Neuronal stem cell (in vitro differentiated cells): ENCODE data around the gene KIFC3.

Experiments used
- DNase-seq: peaks from one replicate; pipeline ENCODE4 v3.0.0-alpha.2; 2013; ENCODE audit warnings: low spot score
- H2AFZ ChIP-seq: one replicate; pipeline ENCODE4 v1.6.1; 2013; ENCODE audit warnings: mild to moderate bottlenecking, low read length, inconsistent platforms
- H2AK5ac ChIP-seq: 2 replicates; pipeline ENCODE4 v1.6.1; 2013; ENCODE audit warnings: low read depth, mild to moderate bottlenecking, inconsistent platforms, low read length, moderate library complexity, mixed read lengths
- H2BK120ac ChIP-seq: 2 replicates; pipeline ENCODE4 v1.6.1; 2013; ENCODE audit warnings: low read depth, mild to moderate bottlenecking, inconsistent platforms, low read length, moderate library complexity, mixed read lengths
- H2BK12ac ChIP-seq: one replicate; pipeline ENCODE4 v1.6.1; 2013; ENCODE audit warnings: low read length, inconsistent platforms
- H2BK15ac ChIP-seq: 2 replicates; pipeline ENCODE4 v1.6.1; 2013; ENCODE audit warnings: mild to moderate bottlenecking, low read length, inconsistent platforms, mixed read lengths
- H2BK5ac ChIP-seq: one replicate; pipeline ENCODE4 v1.6.1; 2013; ENCODE audit warnings: inconsistent platforms, mild to moderate bottlenecking, low read length, moderate library complexity
- H3K14ac ChIP-seq: one replicate; pipeline ENCODE4 v1.6.1; 2013; ENCODE audit warnings: low read length, inconsistent platforms
- H3K18ac ChIP-seq: 2 replicates; pipeline ENCODE4 v1.6.1; 2013; ENCODE audit warnings: low read length, inconsistent platforms
- H3K23ac ChIP-seq: 2 replicates; pipeline ENCODE4 v1.6.1; 2013; ENCODE audit warnings: low read depth, mild to moderate bottlenecking, mixed read lengths, low read length, inconsistent platforms; ENCODE audit not compliant: poor library complexity
- H3K27ac ChIP-seq: replicated peaks from 3 replicates; pipeline ENCODE4 v1.5.1; 2013; ENCODE audit warnings: low read length, inconsistent platforms
- H3K27me3 ChIP-seq, 3 experiments: 2 replicates each; pipeline ENCODE4 v1.6.1; 2013; ENCODE audit warnings: low read length in 3 of 3, mild to moderate bottlenecking in 2 of 3, inconsistent platforms in 1 of 3, low read depth in 1 of 3, mixed read lengths in 1 of 3, moderate library complexity in 1 of 3; ENCODE audit not compliant: control insufficient read depth in 3 of 3, insufficient read depth in 3 of 3
- H3K36me3 ChIP-seq, 2 donors: replicated peaks in 1 of 2; 2 replicates each; pipeline ENCODE4 v1.6.1; 2013; ENCODE audit warnings: low read length in 2 of 2; ENCODE audit not compliant: control insufficient read depth in 2 of 2, insufficient read depth in 2 of 2
- H3K4ac ChIP-seq: 2 replicates; pipeline ENCODE4 v1.6.1; 2013; ENCODE audit warnings: inconsistent platforms, mild to moderate bottlenecking, low read length, moderate library complexity
- H3K4me1 ChIP-seq, 2 donors: 1 replicate in 1 of 2; 2 replicates in 1 of 2; pipeline ENCODE4 v1.6.1; 2013; ENCODE audit warnings: low read length in 2 of 2, low read depth in 1 of 2; ENCODE audit not compliant: control insufficient read depth in 2 of 2, insufficient read depth in 1 of 2
- H3K4me2 ChIP-seq: one replicate; pipeline ENCODE4 v1.6.1; 2013; ENCODE audit warnings: mild to moderate bottlenecking, low read length, inconsistent platforms; ENCODE audit not compliant: insufficient read depth, poor library complexity, severe bottlenecking
- H3K4me3 ChIP-seq, 2 donors: 2 replicates each; pipeline ENCODE4 v1.5.1; 2013; ENCODE audit warnings: low read length in 2 of 2, mild to moderate bottlenecking in 2 of 2, inconsistent platforms in 1 of 2, moderate library complexity in 1 of 2
- H3K79me1 ChIP-seq: one replicate; pipeline ENCODE4 v1.6.1; 2013; ENCODE audit warnings: low read depth, mild to moderate bottlenecking, inconsistent platforms, low read length, moderate library complexity
- H3K9ac ChIP-seq: one replicate; pipeline ENCODE4 v1.6.1; 2013; ENCODE audit warnings: mild to moderate bottlenecking, low read depth, low read length, inconsistent platforms; ENCODE audit not compliant: poor library complexity
- H3K9me3 ChIP-seq, 2 donors: replicated peaks in 1 of 2; 2 replicates each; pipeline versions ENCODE3 to v1.6.1; 2013; ENCODE audit warnings: low read length in 2 of 2, mild to moderate bottlenecking in 2 of 2, inconsistent platforms in 1 of 2, low read depth in 1 of 2, mixed read lengths in 1 of 2, moderate library complexity in 1 of 2; ENCODE audit not compliant: control insufficient read depth in 2 of 2, insufficient read depth in 1 of 2
- H4K8ac ChIP-seq: one replicate; pipeline ENCODE4 v1.6.1; 2013; ENCODE audit warnings: low read depth, mild to moderate bottlenecking, inconsistent platforms, low read length, moderate library complexity
- H4K91ac ChIP-seq: one replicate; pipeline ENCODE4 v1.6.1; 2013; ENCODE audit warnings: low read length, low read depth, mild to moderate bottlenecking, inconsistent platforms; ENCODE audit not compliant: poor library complexity
- whole genome bisulfite sequencing, 2 donors: extraction: QIAGEN DNeasy Blood & Tissue Kit; methylation state at CpG; one replicate each; pipeline ENCODE4 v1.1.7; 2013; ENCODE audit warnings: missing lambda C conversion rate in 2 of 2, mixed read lengths in 1 of 2; ENCODE audit not compliant: insufficient read length in 2 of 2, insufficient replicate concordance in 1 of 2; ENCODE audit errors: extremely low coverage in 2 of 2; 5-methylcytosine and 5-hydroxymethylcytosine counted together

The KIFC3 gene

DNA sequence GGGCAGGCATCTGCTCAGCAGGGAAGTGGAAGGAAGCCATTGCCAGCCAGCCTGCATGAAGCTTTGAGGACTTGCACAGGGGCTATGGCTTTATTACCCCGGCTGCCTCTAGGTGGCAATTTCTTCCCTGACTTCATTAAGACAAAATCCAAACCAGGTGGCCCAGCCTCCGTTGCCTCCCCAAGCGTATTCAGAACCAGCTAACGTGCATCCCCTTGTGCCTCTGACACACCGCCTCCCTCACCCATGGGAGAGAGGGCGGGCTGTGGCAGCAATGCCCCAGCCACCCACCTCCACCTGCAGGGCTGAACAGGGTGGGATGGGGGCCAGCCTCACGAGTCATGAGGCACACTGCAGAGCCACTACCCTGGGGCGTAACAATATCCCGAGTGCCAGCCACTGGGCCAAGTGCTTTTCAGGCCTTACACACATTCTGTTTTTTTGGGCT is 6.8 kb downstream of the KIFC3 start:
- no peak overlapping the region for H2BK15ac ChIP-seq
- peak overlapping the region; percentile 72 for H2AFZ ChIP-seq
- DNase-seq, result no peak
- H3K36me3 ChIP-seq, result no peaks in the 10 kb centered on the region
- H2BK120ac ChIP-seq, result no peak overlapping the region
- H3K14ac ChIP-seq, result no peak overlapping the region
- no peak overlapping the region for H3K23ac ChIP-seq
- no peak overlapping the region for H3K27ac ChIP-seq
- H2AK5ac ChIP-seq, result no peak overlapping the region
- H3K79me1 ChIP-seq, result no peaks in the 10 kb centered on the region
- H3K27me3 ChIP-seq, result peaks cover 0 to 34% (median 0%) of the 10 kb centered on the region in 3 experiments
- H3K9me3 ChIP-seq, result no peaks in the 10 kb centered on the region
- H3K4me2 ChIP-seq, result no peak overlapping the region
- no peak overlapping the region for H3K18ac ChIP-seq
- no peak overlapping the region for H2BK12ac ChIP-seq
- WGBS, 2 donors, result no CpG with 5 or more reads among the region's 9 CpGs
- peaks cover 3 to 15% of the 10 kb centered on the region in 2 donors for H3K4me1 ChIP-seq
- H3K4me3 ChIP-seq, result peak overlapping the region in 1 of 2 donors; percentile 53
- H4K91ac ChIP-seq, result no peak overlapping the region
- H2BK5ac ChIP-seq, result no peak overlapping the region
- H3K9ac ChIP-seq, result no peak overlapping the region
- no peak overlapping the region for H4K8ac ChIP-seq
- no peak overlapping the region for H3K4ac ChIP-seq

DNA sequence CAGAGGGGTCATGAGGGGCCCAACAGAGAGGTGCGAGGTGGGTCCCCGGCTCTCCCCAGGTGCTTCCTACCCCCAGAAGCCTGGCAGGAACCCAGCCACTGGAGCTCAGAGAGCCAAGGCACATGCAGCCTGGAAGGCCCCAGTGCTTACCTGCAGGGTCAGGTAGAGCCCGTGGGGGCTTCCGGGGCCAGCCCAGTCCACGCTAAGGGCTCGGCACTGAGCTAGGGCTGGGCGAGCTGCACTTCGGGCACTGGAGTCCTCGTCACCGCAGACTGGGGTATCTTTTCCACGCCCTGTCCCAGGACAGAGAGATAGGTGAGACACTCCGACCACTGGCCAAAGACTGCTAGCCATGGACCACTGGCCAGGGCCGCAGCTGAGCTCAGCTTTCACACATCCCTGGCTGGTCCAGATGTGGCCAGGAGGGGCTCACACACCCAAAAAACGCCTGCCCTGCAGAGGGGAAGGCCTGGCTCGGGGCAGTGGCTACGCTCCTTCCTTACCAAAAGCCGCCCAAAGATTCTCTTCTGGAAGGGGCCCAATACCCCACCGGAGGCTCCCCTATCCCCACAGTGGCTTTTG is 7.4 kb downstream of the KIFC3 start:
- no peak for DNase-seq
- peaks cover 0 to 12% of the 10 kb centered on the region in 2 donors for H3K4me1 ChIP-seq
- H4K91ac ChIP-seq, result no peak overlapping the region
- no peaks in the 10 kb centered on the region for H3K79me1 ChIP-seq
- no CpG with 5 or more reads among the region's 18 CpGs for WGBS, 2 donors
- H3K36me3 ChIP-seq, result no peaks in the 10 kb centered on the region
- peak overlapping the region; percentile 72 for H2AFZ ChIP-seq
- no peak overlapping the region for H3K18ac ChIP-seq
- no peak overlapping the region for H3K9ac ChIP-seq
- H3K27me3 ChIP-seq, result peaks cover 0 to 29% (median 0%) of the 10 kb centered on the region in 3 experiments
- peak overlapping the region; percentile 27 for H3K14ac ChIP-seq
- H2AK5ac ChIP-seq, result no peak overlapping the region
- no peaks in the 10 kb centered on the region for H3K9me3 ChIP-seq
- H4K8ac ChIP-seq, result no peak overlapping the region
- no peak overlapping the region for H3K27ac ChIP-seq
- H2BK12ac ChIP-seq, result peak overlapping the region; percentile 26
- no peak overlapping the region for H3K4ac ChIP-seq
- H2BK120ac ChIP-seq, result no peak overlapping the region
- H3K4me2 ChIP-seq, result no peak overlapping the region
- H3K23ac ChIP-seq, result no peak overlapping the region
- peak overlapping the region; percentile 12 for H2BK15ac ChIP-seq
- H2BK5ac ChIP-seq, result no peak overlapping the region
- H3K4me3 ChIP-seq, result no peak overlapping the region

- peaks cover 0 to 5% of the 10 kb centered on the region in 2 donors for H3K4me1 ChIP-seq
- H4K8ac ChIP-seq, result no peak overlapping the region
- H3K27ac ChIP-seq, result no peak overlapping the region
- H4K91ac ChIP-seq, result no peak overlapping the region
- no peak overlapping the region for H2BK15ac ChIP-seq
- no CpG with 5 or more reads among the region's 8 CpGs for WGBS, 2 donors
- H2AK5ac ChIP-seq, result no peak overlapping the region
- H2AFZ ChIP-seq, result no peak overlapping the region
- H3K18ac ChIP-seq, result no peak overlapping the region
- H3K23ac ChIP-seq, result no peak overlapping the region
- no peak overlapping the region for H3K4me3 ChIP-seq
- no peak overlapping the region for H3K14ac ChIP-seq
- no peaks in the 10 kb centered on the region for H3K36me3 ChIP-seq
- H2BK12ac ChIP-seq, result no peak overlapping the region
- H2BK5ac ChIP-seq, result no peak overlapping the region
- peaks cover 0 to 2% (median 0%) of the 10 kb centered on the region in 3 experiments for H3K27me3 ChIP-seq
- DNase-seq, result no peak
- H3K4me2 ChIP-seq, result no peak overlapping the region
- H3K4ac ChIP-seq, result no peak overlapping the region
- H3K9ac ChIP-seq, result no peak overlapping the region
- H3K79me1 ChIP-seq, result peaks cover under 1% of the 10 kb centered on the region
- no peak overlapping the region for H2BK120ac ChIP-seq
- H3K9me3 ChIP-seq, result no peaks in the 10 kb centered on the region
These were observed 10.3 kb downstream of the KIFC3 start for GRCh38 chr16:57791893-57792461.

- no peak overlapping the region for H3K9ac ChIP-seq
- H3K4me1 ChIP-seq, result peaks cover 0 to 5% of the 10 kb centered on the region in 2 donors
- no peak overlapping the region for H3K14ac ChIP-seq
- H3K4me2 ChIP-seq, result no peak overlapping the region
- no peaks in the 10 kb centered on the region for H3K36me3 ChIP-seq
- H2AFZ ChIP-seq, result no peak overlapping the region
- DNase-seq, result no peak
- H2BK5ac ChIP-seq, result no peak overlapping the region
- H3K4me3 ChIP-seq, result no peak overlapping the region
- H3K9me3 ChIP-seq, result no peaks in the 10 kb centered on the region
- H2BK12ac ChIP-seq, result no peak overlapping the region
- peaks cover 1% of the 10 kb centered on the region for H3K79me1 ChIP-seq
- no peak overlapping the region for H3K18ac ChIP-seq
- no peak overlapping the region for H4K8ac ChIP-seq
- WGBS, 2 donors, result no CpG with 5 or more reads among the region's 13 CpGs
- H2BK15ac ChIP-seq, result no peak overlapping the region
- H3K27me3 ChIP-seq, result no peaks in the 10 kb centered on the region
- H3K23ac ChIP-seq, result no peak overlapping the region
- no peak overlapping the region for H2AK5ac ChIP-seq
- H4K91ac ChIP-seq, result no peak overlapping the region
- H3K27ac ChIP-seq, result no peak overlapping the region
- no peak overlapping the region for H3K4ac ChIP-seq
- no peak overlapping the region for H2BK120ac ChIP-seq
These were observed 10.9 kb downstream of the KIFC3 start for GRCh38 chr16:57791195-57791892.
